ENCODE data around the gene CTIF.

DNA sequence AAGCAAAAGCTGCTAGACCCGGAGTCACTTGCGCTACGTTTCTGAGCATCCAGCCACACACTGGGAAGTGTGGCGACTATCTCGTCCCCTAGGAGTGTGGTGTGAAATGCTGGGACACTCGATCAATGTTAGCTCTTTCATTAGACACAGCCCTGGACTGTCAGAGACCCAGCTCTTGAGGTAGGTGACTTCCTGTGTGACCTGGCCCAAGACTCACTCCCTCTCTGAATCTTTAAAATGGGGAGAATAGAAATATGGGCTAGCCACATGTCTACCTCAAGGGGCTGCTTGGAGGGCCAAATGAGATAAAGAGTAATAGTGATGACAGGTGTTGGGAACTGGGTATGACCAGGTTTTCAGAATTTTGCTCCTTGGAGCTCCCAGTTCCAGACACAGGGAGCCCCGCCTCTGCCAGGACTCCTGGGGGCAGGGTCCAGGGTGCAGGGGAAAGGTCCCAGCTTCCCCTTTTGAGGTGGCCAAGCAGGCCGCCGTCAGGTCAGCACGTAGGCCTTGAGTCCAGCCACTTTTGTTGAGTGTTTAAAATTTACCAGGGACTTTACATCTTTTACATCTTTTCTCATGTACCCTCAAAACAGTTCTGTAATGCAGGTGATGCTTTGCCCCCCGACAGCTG, 36.0 kb downstream of the CTIF start:
- TF ChIP-seq, protein P1, sequence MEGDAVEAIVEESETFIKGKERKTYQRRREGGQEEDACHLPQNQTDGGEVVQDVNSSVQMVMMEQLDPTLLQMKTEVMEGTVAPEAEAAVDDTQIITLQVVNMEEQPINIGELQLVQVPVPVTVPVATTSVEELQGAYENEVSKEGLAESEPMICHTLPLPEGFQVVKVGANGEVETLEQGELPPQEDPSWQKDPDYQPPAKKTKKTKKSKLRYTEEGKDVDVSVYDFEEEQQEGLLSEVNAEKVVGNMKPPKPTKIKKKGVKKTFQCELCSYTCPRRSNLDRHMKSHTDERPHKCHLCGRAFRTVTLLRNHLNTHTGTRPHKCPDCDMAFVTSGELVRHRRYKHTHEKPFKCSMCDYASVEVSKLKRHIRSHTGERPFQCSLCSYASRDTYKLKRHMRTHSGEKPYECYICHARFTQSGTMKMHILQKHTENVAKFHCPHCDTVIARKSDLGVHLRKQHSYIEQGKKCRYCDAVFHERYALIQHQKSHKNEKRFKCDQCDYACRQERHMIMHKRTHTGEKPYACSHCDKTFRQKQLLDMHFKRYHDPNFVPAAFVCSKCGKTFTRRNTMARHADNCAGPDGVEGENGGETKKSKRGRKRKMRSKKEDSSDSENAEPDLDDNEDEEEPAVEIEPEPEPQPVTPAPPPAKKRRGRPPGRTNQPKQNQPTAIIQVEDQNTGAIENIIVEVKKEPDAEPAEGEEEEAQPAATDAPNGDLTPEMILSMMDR (IDR thresholded peaks at IDR 0.05): no peak
- TF ChIP-seq MXI1 (IDR thresholded peaks at IDR 0.05; ENCODE audit: low read depth, low read length): no peak
- TF ChIP-seq, protein P2, sequence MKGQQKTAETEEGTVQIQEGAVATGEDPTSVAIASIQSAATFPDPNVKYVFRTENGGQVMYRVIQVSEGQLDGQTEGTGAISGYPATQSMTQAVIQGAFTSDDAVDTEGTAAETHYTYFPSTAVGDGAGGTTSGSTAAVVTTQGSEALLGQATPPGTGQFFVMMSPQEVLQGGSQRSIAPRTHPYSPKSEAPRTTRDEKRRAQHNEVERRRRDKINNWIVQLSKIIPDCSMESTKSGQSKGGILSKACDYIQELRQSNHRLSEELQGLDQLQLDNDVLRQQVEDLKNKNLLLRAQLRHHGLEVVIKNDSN (IDR thresholded peaks at IDR 0.05; ENCODE audit: borderline replicate concordance, low read depth): no peak
- no peak for TF ChIP-seq GATA2 (CRISPR knock-in tag; IDR thresholded peaks at IDR 0.05)
- no peak for TF ChIP-seq TEAD4 (IDR thresholded peaks at IDR 0.05; ENCODE audit: borderline replicate concordance, insufficient read depth)
- TF ChIP-seq SIN3A (IDR thresholded peaks at IDR 0.05; ENCODE audit: borderline replicate concordance, low read depth, low read length): no peak
- no peak for TF ChIP-seq EP300 (IDR thresholded peaks at IDR 0.05; ENCODE audit: borderline replicate concordance in 1 of 2, low read depth in 1 of 2, low read length in 1 of 2)
- TF ChIP-seq POLR2AphosphoS5 (IDR thresholded peaks at IDR 0.05; ENCODE audit: low read depth, low read length): no peak
- no peak for TF ChIP-seq RFX5 (IDR thresholded peaks at IDR 0.05; ENCODE audit: low read length)
- no peak for TF ChIP-seq YY1 (IDR thresholded peaks at IDR 0.05; ENCODE audit: low read depth)
- TF ChIP-seq, protein P3, sequence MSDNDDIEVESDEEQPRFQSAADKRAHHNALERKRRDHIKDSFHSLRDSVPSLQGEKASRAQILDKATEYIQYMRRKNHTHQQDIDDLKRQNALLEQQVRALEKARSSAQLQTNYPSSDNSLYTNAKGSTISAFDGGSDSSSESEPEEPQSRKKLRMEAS (IDR thresholded peaks at IDR 0.05; ENCODE audit: low read depth): no peak
- TF ChIP-seq, protein P4, sequence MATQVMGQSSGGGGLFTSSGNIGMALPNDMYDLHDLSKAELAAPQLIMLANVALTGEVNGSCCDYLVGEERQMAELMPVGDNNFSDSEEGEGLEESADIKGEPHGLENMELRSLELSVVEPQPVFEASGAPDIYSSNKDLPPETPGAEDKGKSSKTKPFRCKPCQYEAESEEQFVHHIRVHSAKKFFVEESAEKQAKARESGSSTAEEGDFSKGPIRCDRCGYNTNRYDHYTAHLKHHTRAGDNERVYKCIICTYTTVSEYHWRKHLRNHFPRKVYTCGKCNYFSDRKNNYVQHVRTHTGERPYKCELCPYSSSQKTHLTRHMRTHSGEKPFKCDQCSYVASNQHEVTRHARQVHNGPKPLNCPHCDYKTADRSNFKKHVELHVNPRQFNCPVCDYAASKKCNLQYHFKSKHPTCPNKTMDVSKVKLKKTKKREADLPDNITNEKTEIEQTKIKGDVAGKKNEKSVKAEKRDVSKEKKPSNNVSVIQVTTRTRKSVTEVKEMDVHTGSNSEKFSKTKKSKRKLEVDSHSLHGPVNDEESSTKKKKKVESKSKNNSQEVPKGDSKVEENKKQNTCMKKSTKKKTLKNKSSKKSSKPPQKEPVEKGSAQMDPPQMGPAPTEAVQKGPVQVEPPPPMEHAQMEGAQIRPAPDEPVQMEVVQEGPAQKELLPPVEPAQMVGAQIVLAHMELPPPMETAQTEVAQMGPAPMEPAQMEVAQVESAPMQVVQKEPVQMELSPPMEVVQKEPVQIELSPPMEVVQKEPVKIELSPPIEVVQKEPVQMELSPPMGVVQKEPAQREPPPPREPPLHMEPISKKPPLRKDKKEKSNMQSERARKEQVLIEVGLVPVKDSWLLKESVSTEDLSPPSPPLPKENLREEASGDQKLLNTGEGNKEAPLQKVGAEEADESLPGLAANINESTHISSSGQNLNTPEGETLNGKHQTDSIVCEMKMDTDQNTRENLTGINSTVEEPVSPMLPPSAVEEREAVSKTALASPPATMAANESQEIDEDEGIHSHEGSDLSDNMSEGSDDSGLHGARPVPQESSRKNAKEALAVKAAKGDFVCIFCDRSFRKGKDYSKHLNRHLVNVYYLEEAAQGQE (IDR thresholded peaks at IDR 0.05; ENCODE audit: low read depth, low read length): no peak

Measured in SK-N-SH (cell line).